Left colon (tissue), 2 donors: ENCODE data around the gene ABT1. TPM values are rescaled to one million over a fixed set of nuclear protein-coding genes. Genes with fewer than 3 reads are reported as not detected.

ENCODE experiments used
- total RNA-seq, 2 donors: library from RNA; stranded (reverse); fragmentation: NEBNext Ultra II Directional; extraction: Animal tissue kit (Norgen Biotek cat#: 25700); gene quantifications; one replicate each; pipeline ENCODE4 v1.2.1, GENCODE V29; 2021
- donor health status: DM: no; HTN: no; CAD: no.
- donor health status: DM: yes; HTN: yes; CAD: no.

The ABT1 gene
- total RNA-seq, 2 donors from 2014 or later = 12.7 to 15.4 TPM

Other genes starting within 250 kb of the ABT1 start
- gene BTN3A2, start 231.8 kb upstream of the ABT1 start, total RNA-seq = 10 to 100 TPM; 17.6 to 35.1 TPM
- 1 to 10 TPM; 6.2 to 8.0 TPM for gene BTN2A2, start 213.8 kb upstream of the ABT1 start, total RNA-seq
- gene BTN3A1, start 194.7 kb upstream of the ABT1 start, total RNA-seq = 10 to 100 TPM; 21.2 to 21.6 TPM
- 10 to 100 TPM; 14.9 TPM for gene BTN3A3, start 156.4 kb upstream of the ABT1 start, total RNA-seq
- gene BTN2A1, start 139.0 kb upstream of the ABT1 start, total RNA-seq = 10 to 100 TPM; 19.8 to 25.7 TPM
- gene BTN1A1, start 96.7 kb upstream of the ABT1 start, total RNA-seq = not detected
- 10 to 100 TPM; 54.9 to 55.7 TPM for gene HMGN4, start 58.6 kb upstream of the ABT1 start, total RNA-seq
- gene ZNF322, start 62.8 kb downstream of the ABT1 start, total RNA-seq = 10 to 100 TPM; 17.8 to 19.9 TPM